Epidermal melanocyte (primary cell): ENCODE measurements around the gene LMTK2.
"Not testable (repeated sequence)": the region's sequence is repeated elsewhere in the genome, so short reads cannot be mapped to it uniquely, and the experiment has no call there.

ENCODE experiments used
- DNase-seq: peaks from one replicate; pipeline ENCODE4 v3.0.0; 2011; ENCODE audit warnings: low spot score; ENCODE audit not compliant: insufficient read length

Gene LMTK2

GRCh38 chr7:98217623-98218582 is 111.2 kb downstream of the LMTK2 start:
- peak; percentile 83 for DNase-seq

- not testable (repeated sequence) for DNase-seq
Observed at GRCh38 chr7:98219382-98219781, 112.7 kb downstream of the LMTK2 start.

- DNase-seq, result no peak
Observed at GRCh38 chr7:98221611-98222532, 115.2 kb downstream of the LMTK2 start.

- DNase-seq, result no peak
Observed at GRCh38 chr7:98222533-98223195, 116.0 kb downstream of the LMTK2 start.

GRCh38 chr7:98223351-98223897 is 116.8 kb downstream of the LMTK2 start:
- DNase-seq, result no peak

GRCh38 chr7:98223898-98224700 is 117.4 kb downstream of the LMTK2 start:
- no peak for DNase-seq

- DNase-seq, result no peak
Observed at GRCh38 chr7:98224701-98225181, 118.1 kb downstream of the LMTK2 start.

GRCh38 chr7:98225913-98226614 is 119.4 kb downstream of the LMTK2 start:
- DNase-seq, result no peak

GRCh38 chr7:98227939-98228338 is 121.3 kb downstream of the LMTK2 start:
- no peak for DNase-seq

GRCh38 chr7:98228801-98229200 is 122.1 kb downstream of the LMTK2 start:
- no peak for DNase-seq

GRCh38 chr7:98229441-98229840 is 122.8 kb downstream of the LMTK2 start:
- no peak for DNase-seq

- no peak for DNase-seq
Observed at GRCh38 chr7:98229991-98230745, 123.5 kb downstream of the LMTK2 start.

- DNase-seq, result no peak
Observed at GRCh38 chr7:98230746-98231471, 124.2 kb downstream of the LMTK2 start.

GRCh38 chr7:98231493-98232262 is 125.0 kb downstream of the LMTK2 start:
- no peak for DNase-seq

GRCh38 chr7:98232263-98232585 is 125.6 kb downstream of the LMTK2 start:
- no peak for DNase-seq

GRCh38 chr7:98232799-98233198 is 126.1 kb downstream of the LMTK2 start:
- no peak for DNase-seq

- no peak for DNase-seq
Observed at GRCh38 chr7:98233219-98234070, 126.8 kb downstream of the LMTK2 start.
